Measurements from ENCODE around the gene UMAD1. TPM values are rescaled to one million over a fixed set of nuclear protein-coding genes. Genes with fewer than 3 reads are reported as not detected.

Gene UMAD1
- total RNA-seq, 1 donor from 2014 or later, result 9.3 TPM

DNA sequence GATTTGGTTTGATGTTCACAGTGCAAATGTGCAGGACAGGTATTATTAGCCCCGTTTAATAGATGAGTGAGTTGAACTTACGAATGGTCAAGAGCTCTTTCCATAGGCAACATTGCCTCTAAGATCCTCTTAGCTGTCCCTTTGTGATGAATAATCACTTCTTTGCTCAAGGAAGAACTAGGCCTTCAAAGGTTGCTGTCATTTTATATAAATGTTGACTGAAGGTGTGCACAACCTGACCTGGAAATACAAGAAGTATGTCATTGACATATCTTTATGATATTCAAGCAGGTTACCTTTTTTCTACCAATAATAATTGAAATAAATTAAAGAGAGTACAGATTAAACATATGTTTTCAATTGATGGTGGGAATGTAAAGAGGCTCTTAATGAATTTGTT, 279.5 kb downstream of the UMAD1 start:
- Histone ChIP-seq H4K20me1 (ENCODE audit: insufficient read depth, low read length) (no peaks in the 10 kb centered on the region), H3K27me3 (ENCODE audit: insufficient read depth, low read length) (no peaks in the 10 kb centered on the region), H3K4me2 (ENCODE audit: low read length) (no peak overlapping the region), H2AFZ (ENCODE audit: low read depth, low read length) (no peak overlapping the region), H3K4me3 (ENCODE audit: insufficient read depth, low read depth, low read length) (no peak overlapping the region), H3K9me3 (ENCODE audit: insufficient read depth, low read depth, low read length) (no peaks in the 10 kb centered on the region), H3K4me1 (ENCODE audit: insufficient read depth, low read length) (no peaks in the 10 kb centered on the region), H3K27ac (ENCODE audit: low read depth, low read length) (no peak overlapping the region), H3K9ac (ENCODE audit: low read length) (no peak overlapping the region), H3K79me2 (ENCODE audit: insufficient read depth, low read length) (no peaks in the 10 kb centered on the region), H3K36me3 (ENCODE audit: insufficient read depth, low read length) (no peaks in the 10 kb centered on the region)
- Mint-ChIP-seq H3K36me3 (ENCODE audit: low read depth, unreplicated experiment) (no peaks in the 10 kb centered on the region), H3K4me3 (ENCODE audit: unreplicated experiment) (no peak overlapping the region), H3K4me1 (ENCODE audit: low read depth, unreplicated experiment) (no peaks in the 10 kb centered on the region), H3K27me3 (ENCODE audit: low read depth, unreplicated experiment) (no peaks in the 10 kb centered on the region), H3K27ac (ENCODE audit: unreplicated experiment) (no peak overlapping the region), H3K9me3 (ENCODE audit: unreplicated experiment) (no peaks in the 10 kb centered on the region)
- DNase-seq (ENCODE audit: low read depth), result no peak
- FAIRE-seq, result no peak
- TF ChIP-seq, protein P1, sequence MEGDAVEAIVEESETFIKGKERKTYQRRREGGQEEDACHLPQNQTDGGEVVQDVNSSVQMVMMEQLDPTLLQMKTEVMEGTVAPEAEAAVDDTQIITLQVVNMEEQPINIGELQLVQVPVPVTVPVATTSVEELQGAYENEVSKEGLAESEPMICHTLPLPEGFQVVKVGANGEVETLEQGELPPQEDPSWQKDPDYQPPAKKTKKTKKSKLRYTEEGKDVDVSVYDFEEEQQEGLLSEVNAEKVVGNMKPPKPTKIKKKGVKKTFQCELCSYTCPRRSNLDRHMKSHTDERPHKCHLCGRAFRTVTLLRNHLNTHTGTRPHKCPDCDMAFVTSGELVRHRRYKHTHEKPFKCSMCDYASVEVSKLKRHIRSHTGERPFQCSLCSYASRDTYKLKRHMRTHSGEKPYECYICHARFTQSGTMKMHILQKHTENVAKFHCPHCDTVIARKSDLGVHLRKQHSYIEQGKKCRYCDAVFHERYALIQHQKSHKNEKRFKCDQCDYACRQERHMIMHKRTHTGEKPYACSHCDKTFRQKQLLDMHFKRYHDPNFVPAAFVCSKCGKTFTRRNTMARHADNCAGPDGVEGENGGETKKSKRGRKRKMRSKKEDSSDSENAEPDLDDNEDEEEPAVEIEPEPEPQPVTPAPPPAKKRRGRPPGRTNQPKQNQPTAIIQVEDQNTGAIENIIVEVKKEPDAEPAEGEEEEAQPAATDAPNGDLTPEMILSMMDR (IDR thresholded peaks at IDR 0.05; ENCODE audit: insufficient read depth, low read depth, low read length), result no peak
- no peak for TF ChIP-seq EZH2 (IDR thresholded peaks at IDR 0.05; ENCODE audit: insufficient read depth, low read length)

DNA sequence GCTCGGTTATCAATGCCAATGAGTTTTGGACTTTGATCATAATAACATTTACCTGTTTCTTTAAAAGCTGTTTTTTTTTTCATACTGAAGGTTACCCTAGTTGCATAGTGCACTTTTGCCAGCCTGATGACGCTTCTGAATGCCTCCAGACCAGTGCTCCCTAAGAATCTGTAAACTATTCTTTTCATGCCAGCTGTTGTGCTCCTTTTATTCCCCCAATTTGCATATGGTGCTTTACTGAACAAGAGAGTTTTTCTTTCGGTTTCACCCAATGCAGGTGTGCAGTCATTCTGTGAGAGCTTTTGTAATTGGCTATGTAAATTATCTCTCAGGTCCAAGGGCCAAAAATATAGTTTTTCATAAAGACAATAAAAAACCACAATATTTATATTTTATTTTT, 279.9 kb downstream of the UMAD1 start:
- Histone ChIP-seq H3K9me3 (ENCODE audit: insufficient read depth, low read depth, low read length) (no peaks in the 10 kb centered on the region), H3K9ac (ENCODE audit: low read length) (no peak overlapping the region), H3K4me2 (ENCODE audit: low read length) (no peak overlapping the region), H4K20me1 (ENCODE audit: insufficient read depth, low read length) (no peaks in the 10 kb centered on the region), H3K79me2 (ENCODE audit: insufficient read depth, low read length) (no peaks in the 10 kb centered on the region), H3K4me3 (ENCODE audit: insufficient read depth, low read depth, low read length) (no peak overlapping the region), H2AFZ (ENCODE audit: low read depth, low read length) (no peak overlapping the region), H3K27ac (ENCODE audit: low read depth, low read length) (no peak overlapping the region), H3K4me1 (ENCODE audit: insufficient read depth, low read length) (no peaks in the 10 kb centered on the region), H3K27me3 (ENCODE audit: insufficient read depth, low read length) (no peaks in the 10 kb centered on the region), H3K36me3 (ENCODE audit: insufficient read depth, low read length) (no peaks in the 10 kb centered on the region)
- Mint-ChIP-seq H3K4me3 (ENCODE audit: unreplicated experiment) (no peak overlapping the region), H3K4me1 (ENCODE audit: low read depth, unreplicated experiment) (no peaks in the 10 kb centered on the region), H3K36me3 (ENCODE audit: low read depth, unreplicated experiment) (no peaks in the 10 kb centered on the region), H3K27ac (ENCODE audit: unreplicated experiment) (no peak overlapping the region), H3K27me3 (ENCODE audit: low read depth, unreplicated experiment) (no peaks in the 10 kb centered on the region), H3K9me3 (ENCODE audit: unreplicated experiment) (no peaks in the 10 kb centered on the region)
- DNase-seq (ENCODE audit: low read depth) (no peak), FAIRE-seq (no peak)
- TF ChIP-seq, protein P1 (IDR thresholded peaks at IDR 0.05; ENCODE audit: insufficient read depth, low read depth, low read length), result no peak
- no peak for TF ChIP-seq EZH2 (IDR thresholded peaks at IDR 0.05; ENCODE audit: insufficient read depth, low read length)

DNA sequence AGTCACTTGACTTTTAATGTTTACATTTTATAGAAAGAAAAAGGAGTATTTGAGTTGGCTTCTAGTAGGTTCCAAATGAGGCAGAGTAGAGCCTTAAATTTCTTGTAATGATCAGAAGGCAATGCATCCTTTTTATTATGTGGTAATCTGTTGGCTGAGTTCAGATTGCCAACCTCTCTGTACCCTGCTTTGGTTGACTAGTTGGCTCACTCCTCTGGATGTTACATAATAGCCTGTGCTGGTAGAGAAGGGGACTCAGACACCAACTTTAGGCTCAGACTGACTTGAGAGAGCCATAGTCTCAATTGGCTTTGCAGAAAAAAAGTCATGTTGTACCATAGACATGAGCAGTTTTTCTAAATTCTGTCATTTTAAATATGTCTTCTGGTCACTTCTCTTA, 281.3 kb downstream of the UMAD1 start:
- Histone ChIP-seq H3K79me2 (ENCODE audit: insufficient read depth, low read length) (no peaks in the 10 kb centered on the region), H3K36me3 (ENCODE audit: insufficient read depth, low read length) (no peaks in the 10 kb centered on the region), H2AFZ (ENCODE audit: low read depth, low read length) (no peak overlapping the region), H3K9ac (ENCODE audit: low read length) (no peak overlapping the region), H3K27me3 (ENCODE audit: insufficient read depth, low read length) (no peaks in the 10 kb centered on the region), H3K4me3 (ENCODE audit: insufficient read depth, low read depth, low read length) (no peak overlapping the region), H3K4me2 (ENCODE audit: low read length) (no peak overlapping the region), H3K4me1 (ENCODE audit: insufficient read depth, low read length) (no peaks in the 10 kb centered on the region), H3K27ac (ENCODE audit: low read depth, low read length) (no peak overlapping the region), H4K20me1 (ENCODE audit: insufficient read depth, low read length) (no peaks in the 10 kb centered on the region), H3K9me3 (ENCODE audit: insufficient read depth, low read depth, low read length) (no peaks in the 10 kb centered on the region)
- no peak overlapping the region for H3K27ac Mint-ChIP-seq (ENCODE audit: unreplicated experiment)
- DNase-seq (ENCODE audit: low read depth) (no peak), FAIRE-seq (no peak)
- H3K27me3 Mint-ChIP-seq (ENCODE audit: low read depth, unreplicated experiment), result no peaks in the 10 kb centered on the region
- no peaks in the 10 kb centered on the region for H3K4me1 Mint-ChIP-seq (ENCODE audit: low read depth, unreplicated experiment)
- no peak for TF ChIP-seq EZH2 (IDR thresholded peaks at IDR 0.05; ENCODE audit: insufficient read depth, low read length)
- TF ChIP-seq, protein P1 (IDR thresholded peaks at IDR 0.05; ENCODE audit: insufficient read depth, low read depth, low read length), result no peak
- H3K9me3 Mint-ChIP-seq (ENCODE audit: unreplicated experiment), result no peaks in the 10 kb centered on the region
- no peak overlapping the region for H3K4me3 Mint-ChIP-seq (ENCODE audit: unreplicated experiment)
- H3K36me3 Mint-ChIP-seq (ENCODE audit: low read depth, unreplicated experiment), result no peaks in the 10 kb centered on the region
